Mesothelial cell of epicardium (in vitro differentiated cells): ENCODE measurements around the gene TANK. TPM values are rescaled to one million over a fixed set of nuclear protein-coding genes. Genes with fewer than 3 reads are reported as not detected.

Experiments
- DNase-seq, 2 experiments: peaks; one replicate each; pipeline ENCODE4 v3.0.0; 2021; ENCODE audit warnings: low spot score in 2 of 2; ENCODE audit not compliant: unreplicated experiment in 2 of 2
- H3K27ac Mint-ChIP-seq: 2 replicates; pipeline ENCODE4 v1.8.0; 2021; ENCODE audit warnings: mixed read lengths
- H3K27me3 Mint-ChIP-seq: 2 replicates; pipeline ENCODE4 v1.8.0; 2021; ENCODE audit warnings: low read depth, mixed read lengths
- H3K36me3 Mint-ChIP-seq: 2 replicates; pipeline ENCODE4 v1.8.0; 2021; ENCODE audit warnings: mixed read lengths
- H3K4me1 Mint-ChIP-seq: 2 replicates; pipeline ENCODE4 v1.8.0; 2021; ENCODE audit warnings: mixed read lengths
- H3K4me3 Mint-ChIP-seq: 2 replicates; pipeline ENCODE4 v1.8.0; 2021; ENCODE audit warnings: mild to moderate bottlenecking, moderate library complexity, mixed read lengths
- H3K9me3 Mint-ChIP-seq: 2 replicates; pipeline ENCODE4 v1.8.0; 2021; ENCODE audit warnings: mixed read lengths
- total RNA-seq: library from RNA; stranded (reverse); gene quantifications from 3 replicates; pipeline ENCODE4 v1.2.1, GENCODE V29; 2021
- TF ChIP-seq, protein P1 (sequence below): fragments of 200-600 bp; sonication (generic); IDR thresholded peaks from one replicate; pipeline ENCODE4 v1.5.0; 2021; ENCODE audit warnings: antibody characterized with exemption; ENCODE audit not compliant: unreplicated experiment

TANK gene
- total RNA-seq, 1 donor from 2014 or later = 59.0 TPM

DNA sequence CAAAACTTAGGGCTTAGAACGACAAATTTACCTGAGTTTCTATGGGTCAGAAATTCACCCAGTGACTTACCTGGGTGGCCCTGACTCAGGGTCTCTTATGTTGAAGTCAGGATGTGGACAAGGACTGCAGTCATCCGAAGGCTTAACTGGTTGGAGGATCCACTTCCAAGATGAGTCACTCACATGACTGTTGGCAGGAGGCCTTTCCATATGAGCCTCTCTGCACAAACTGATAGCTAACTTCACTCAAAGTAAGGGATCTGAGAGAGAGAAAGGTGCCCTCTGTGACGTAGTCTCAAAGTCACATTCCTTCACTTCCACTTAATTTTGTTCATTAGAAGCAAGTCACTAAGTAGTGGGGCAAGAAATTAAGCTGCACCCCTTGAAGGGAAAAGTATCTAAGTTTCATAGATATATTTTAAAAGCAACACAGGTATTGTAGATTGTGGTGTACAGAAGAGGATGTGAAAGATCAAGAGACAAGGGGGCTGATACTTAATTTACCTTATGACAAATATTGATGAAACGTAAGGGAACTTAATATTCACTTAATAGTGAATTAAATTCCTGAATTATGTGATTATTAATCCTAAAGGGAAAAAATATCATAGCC lies 48.4 kb downstream of the TANK start:
- no peaks in the 10 kb centered on the region for H3K4me1 Mint-ChIP-seq
- no peak overlapping the region for H3K4me3 Mint-ChIP-seq
- TF ChIP-seq, protein P1, sequence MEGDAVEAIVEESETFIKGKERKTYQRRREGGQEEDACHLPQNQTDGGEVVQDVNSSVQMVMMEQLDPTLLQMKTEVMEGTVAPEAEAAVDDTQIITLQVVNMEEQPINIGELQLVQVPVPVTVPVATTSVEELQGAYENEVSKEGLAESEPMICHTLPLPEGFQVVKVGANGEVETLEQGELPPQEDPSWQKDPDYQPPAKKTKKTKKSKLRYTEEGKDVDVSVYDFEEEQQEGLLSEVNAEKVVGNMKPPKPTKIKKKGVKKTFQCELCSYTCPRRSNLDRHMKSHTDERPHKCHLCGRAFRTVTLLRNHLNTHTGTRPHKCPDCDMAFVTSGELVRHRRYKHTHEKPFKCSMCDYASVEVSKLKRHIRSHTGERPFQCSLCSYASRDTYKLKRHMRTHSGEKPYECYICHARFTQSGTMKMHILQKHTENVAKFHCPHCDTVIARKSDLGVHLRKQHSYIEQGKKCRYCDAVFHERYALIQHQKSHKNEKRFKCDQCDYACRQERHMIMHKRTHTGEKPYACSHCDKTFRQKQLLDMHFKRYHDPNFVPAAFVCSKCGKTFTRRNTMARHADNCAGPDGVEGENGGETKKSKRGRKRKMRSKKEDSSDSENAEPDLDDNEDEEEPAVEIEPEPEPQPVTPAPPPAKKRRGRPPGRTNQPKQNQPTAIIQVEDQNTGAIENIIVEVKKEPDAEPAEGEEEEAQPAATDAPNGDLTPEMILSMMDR = no peak
- H3K27ac Mint-ChIP-seq = no peak overlapping the region
- DNase-seq = no peak
- peaks cover 18% of the 10 kb centered on the region for H3K36me3 Mint-ChIP-seq
- no peaks in the 10 kb centered on the region for H3K27me3 Mint-ChIP-seq
- no peaks in the 10 kb centered on the region for H3K9me3 Mint-ChIP-seq

DNA sequence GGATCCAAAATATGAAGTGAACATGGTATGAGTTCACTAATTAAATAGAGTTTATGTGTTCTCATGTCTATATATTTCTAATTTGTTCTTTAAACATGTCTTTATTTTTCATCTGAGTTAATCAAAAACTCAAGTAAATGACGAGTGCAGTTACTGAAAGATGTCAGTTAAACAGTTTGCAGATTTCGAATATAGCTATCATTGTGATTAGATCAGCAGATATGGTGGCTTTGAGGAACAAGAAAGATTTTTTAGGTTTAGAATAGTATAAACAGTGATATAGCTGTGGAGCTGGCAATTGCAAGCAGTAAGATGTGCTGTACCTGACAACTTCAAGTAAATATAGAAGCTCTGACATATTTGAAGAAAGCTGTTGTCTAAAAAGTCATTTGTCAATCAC lies 49.7 kb downstream of the TANK start:
- Mint-ChIP-seq H3K27ac (no peak overlapping the region), H3K36me3 (peaks cover 25% of the 10 kb centered on the region), H3K4me1 (no peaks in the 10 kb centered on the region), H3K4me3 (no peak overlapping the region), H3K27me3 (no peaks in the 10 kb centered on the region), H3K9me3 (peaks cover 4% of the 10 kb centered on the region)
- TF ChIP-seq, protein P1 = no peak
- DNase-seq = no peak

DNA sequence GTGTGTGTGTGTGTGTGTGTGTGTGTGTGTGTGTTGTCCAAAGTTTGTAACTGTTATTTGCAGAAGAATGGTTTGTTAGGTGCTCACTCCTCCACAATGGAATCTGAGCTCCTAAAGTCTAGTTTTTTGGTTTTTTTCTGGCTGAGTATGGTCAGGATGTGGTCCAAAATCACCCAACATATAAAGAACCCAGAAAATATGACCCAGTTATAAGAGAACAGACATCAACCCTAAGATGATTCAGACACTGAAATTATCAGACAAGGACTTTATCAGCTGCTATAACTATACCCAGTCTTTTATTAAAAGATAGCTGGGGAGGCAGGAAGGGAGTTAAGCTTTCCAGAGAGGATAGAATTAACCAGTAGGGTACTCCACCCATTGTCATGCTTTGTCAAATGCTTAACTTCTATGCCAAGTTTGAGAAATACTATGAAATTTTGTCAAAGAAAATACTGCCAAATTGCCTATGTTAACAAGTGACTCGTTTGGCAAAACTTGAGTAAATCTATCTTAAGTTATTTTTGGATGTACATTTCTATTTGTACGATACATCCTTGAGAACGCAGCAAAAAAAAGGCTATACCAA lies 57.5 kb downstream of the TANK start:
- Mint-ChIP-seq H3K27me3 (no peaks in the 10 kb centered on the region), H3K27ac (no peak overlapping the region), H3K4me1 (no peaks in the 10 kb centered on the region), H3K36me3 (peaks cover 18% of the 10 kb centered on the region), H3K9me3 (peaks cover 4% of the 10 kb centered on the region), H3K4me3 (no peak overlapping the region)
- TF ChIP-seq, protein P1 = no peak
- DNase-seq = no peak

DNA sequence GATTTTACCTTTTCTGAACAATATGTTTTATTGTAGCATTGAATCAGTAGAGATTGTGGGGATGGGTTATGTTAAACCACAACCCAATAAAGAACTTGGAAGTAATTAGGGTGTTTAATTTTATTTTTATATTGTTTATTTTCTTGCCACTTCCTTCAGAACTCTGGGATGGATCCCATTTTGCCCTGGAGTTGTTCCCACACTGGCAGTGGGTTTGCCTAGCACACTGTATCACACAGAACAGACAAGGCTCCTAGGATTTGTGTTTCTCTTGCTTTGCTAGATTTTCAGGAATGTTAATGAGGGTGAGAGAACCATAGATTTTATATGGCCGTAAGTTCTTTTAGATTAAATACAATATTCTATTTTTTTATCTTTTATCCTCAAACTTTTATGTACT lies 59.0 kb downstream of the TANK start:
- peaks cover 10% of the 10 kb centered on the region for H3K36me3 Mint-ChIP-seq
- DNase-seq = no peak
- H3K4me1 Mint-ChIP-seq = no peaks in the 10 kb centered on the region
- H3K4me3 Mint-ChIP-seq = no peak overlapping the region
- TF ChIP-seq, protein P1 = no peak
- H3K27me3 Mint-ChIP-seq = no peaks in the 10 kb centered on the region
- H3K9me3 Mint-ChIP-seq = peaks cover 4% of the 10 kb centered on the region
- no peak overlapping the region for H3K27ac Mint-ChIP-seq

DNA sequence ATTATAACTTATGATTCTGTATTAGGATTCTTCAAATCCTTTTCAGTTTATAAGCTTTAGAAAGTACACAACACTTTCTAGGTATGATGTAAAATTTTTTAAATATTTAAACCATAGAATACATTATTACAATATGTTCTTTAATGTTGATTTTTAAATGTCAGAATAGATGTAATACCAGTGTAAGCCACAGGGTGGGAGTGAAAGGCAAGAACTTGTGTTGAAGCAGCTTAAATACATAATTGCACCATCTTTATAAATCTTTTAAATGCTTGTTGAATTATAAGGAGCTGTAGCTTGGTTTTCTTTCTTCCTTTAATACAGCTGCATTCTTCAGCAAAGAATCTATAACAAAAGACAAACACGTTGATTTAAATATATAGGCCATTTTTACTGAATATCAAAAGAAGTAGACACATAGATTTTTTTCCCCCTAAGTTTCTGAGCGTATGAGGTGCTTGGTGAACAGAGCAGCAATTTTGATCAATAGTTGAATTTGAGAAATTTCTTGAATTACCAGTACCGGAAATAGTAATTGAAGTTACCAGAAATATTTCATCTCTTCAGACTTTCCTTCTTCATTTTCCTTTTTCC lies 63.0 kb downstream of the TANK start:
- H3K4me3 Mint-ChIP-seq = no peak overlapping the region
- H3K9me3 Mint-ChIP-seq = no peaks in the 10 kb centered on the region
- no peak for DNase-seq
- no peak overlapping the region for H3K27ac Mint-ChIP-seq
- H3K27me3 Mint-ChIP-seq = no peaks in the 10 kb centered on the region
- TF ChIP-seq, protein P1 = peak; percentile 87
- H3K36me3 Mint-ChIP-seq = peaks cover 13% of the 10 kb centered on the region
- H3K4me1 Mint-ChIP-seq = no peaks in the 10 kb centered on the region
